ENCODE data around the gene EXOC4.

GRCh38 chr7:133623721-133624120 lies 370.8 kb downstream of the EXOC4 start:
- no peak for TF ChIP-seq CTCF (IDR thresholded peaks at IDR 0.05)
- TF ChIP-seq EP300 (IDR thresholded peaks at IDR 0.05), result no peak
- no peak for TF ChIP-seq POLR2A (IDR thresholded peaks at IDR 0.05)

All from ovary (tissue), 3 donors.